Prostate gland (tissue), 2 donors: Measurements from ENCODE around the gene C12orf56. TPM values are rescaled to one million over a fixed set of nuclear protein-coding genes. Genes with fewer than 3 reads are reported as not detected.

Experiments
- DNase-seq: peaks from one replicate; pipeline ENCODE4 v3.0.0-alpha.2; 2019; ENCODE audit warnings: low spot score
- H3K27ac ChIP-seq, 2 donors: fragments of 200-600 bp; sonication (generic); 2 replicates each; pipeline ENCODE4 v1.5.1; 2017 to 2019
- H3K27me3 ChIP-seq: fragments of 200-600 bp; sonication (generic); replicated peaks from 2 replicates; pipeline ENCODE4 v1.5.1; 2019; ENCODE audit not compliant: insufficient read depth
- H3K36me3 ChIP-seq, 2 donors: fragments of 200-600 bp; sonication (generic); 1 replicate in 1 of 2; 2 replicates in 1 of 2; pipeline versions ENCODE4 v1.5.1 to v1.8.1; 2017 to 2019
- H3K4me1 ChIP-seq: fragments of 200-600 bp; sonication (generic); replicated peaks from 2 replicates; pipeline ENCODE4 v1.5.1; 2019
- H3K4me3 ChIP-seq, 2 donors: fragments of 200-600 bp; sonication (generic); 2 replicates each; pipeline ENCODE4 v1.5.1; 2017 to 2019
- H3K9me3 ChIP-seq: fragments of 200-600 bp; sonication (generic); 2 replicates; pipeline ENCODE4 v1.5.1; 2017
- POLR2A ChIP-seq: fragments of 450-650 bp; IDR thresholded peaks from one replicate; pipeline ENCODE4 v1.6.1; 2016; ENCODE audit warnings: antibody characterized with exemption, mild to moderate bottlenecking
- POLR2AphosphoS5 ChIP-seq: sonication (generic); formaldehyde crosslinking; IDR thresholded peaks from one replicate; pipeline ENCODE4 v1.6.1; 2017; ENCODE audit warnings: antibody characterized with exemption
- WGBS: methylation state at CpG from one replicate; pipeline ENCODE4 v1.1.5; 2018; 5-methylcytosine and 5-hydroxymethylcytosine counted together
- intact Hi-C: fragments of 100-400 bp; cut with DNase I; formaldehyde crosslinking; loops from one replicate; pipeline ENCODE4 v1.14.2; 2022
- total RNA-seq, 2 donors: library from RNA; depleted of rRNA; stranded (reverse); fragments of >200 nt; gene quantifications; one replicate each; pipeline ENCODE4 v1.1.0, GENCODE V29; 2016
- TF ChIP-seq, protein P1 (sequence below), 4 experiments: fragments of 200-600 bp in 2 of 4; fragments of 450-650 bp in 2 of 4; sonication (generic) in 2 of 4; IDR thresholded peaks; 1 replicate in 3 of 4; 2 replicates in 1 of 4; pipeline ENCODE4 v1.5.1; 2016 to 2019; ENCODE audit warnings: antibody characterized with exemption in 4 of 4, mild to moderate bottlenecking in 2 of 4, moderate library complexity in 2 of 4

The C12orf56 gene
- total RNA-seq, 2 donors from 2014 or later: 0.91 to 2.1 TPM

DNA sequence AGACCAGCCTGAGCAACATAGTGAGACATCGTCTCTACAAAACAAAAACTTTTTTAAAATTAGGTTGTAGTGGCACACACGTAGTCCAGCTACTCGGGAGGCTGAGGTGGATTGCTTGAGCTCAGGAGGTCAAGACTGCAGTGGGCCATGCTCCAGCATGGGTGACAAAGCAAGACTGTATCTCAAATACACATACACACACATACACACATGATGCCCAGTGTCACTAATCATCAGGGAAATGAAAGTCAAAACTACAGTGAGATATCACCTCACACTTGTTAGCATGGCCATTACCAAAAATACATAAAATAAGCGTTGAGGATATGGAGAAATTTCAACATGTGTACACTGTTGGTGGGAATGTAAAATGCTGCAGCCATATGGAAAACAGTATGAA lies 135.3 kb downstream of the C12orf56 start:
- Histone ChIP-seq H3K27me3 (no peaks in the 10 kb centered on the region), H3K4me3 (no peak overlapping the region), H3K27ac (no peak overlapping the region), H3K36me3 (no peaks in the 10 kb centered on the region), H3K4me1 (no peaks in the 10 kb centered on the region), H3K9me3 (no peaks in the 10 kb centered on the region)
- DNase-seq: no peak
- TF ChIP-seq POLR2A: no peak
- TF ChIP-seq, protein P1, sequence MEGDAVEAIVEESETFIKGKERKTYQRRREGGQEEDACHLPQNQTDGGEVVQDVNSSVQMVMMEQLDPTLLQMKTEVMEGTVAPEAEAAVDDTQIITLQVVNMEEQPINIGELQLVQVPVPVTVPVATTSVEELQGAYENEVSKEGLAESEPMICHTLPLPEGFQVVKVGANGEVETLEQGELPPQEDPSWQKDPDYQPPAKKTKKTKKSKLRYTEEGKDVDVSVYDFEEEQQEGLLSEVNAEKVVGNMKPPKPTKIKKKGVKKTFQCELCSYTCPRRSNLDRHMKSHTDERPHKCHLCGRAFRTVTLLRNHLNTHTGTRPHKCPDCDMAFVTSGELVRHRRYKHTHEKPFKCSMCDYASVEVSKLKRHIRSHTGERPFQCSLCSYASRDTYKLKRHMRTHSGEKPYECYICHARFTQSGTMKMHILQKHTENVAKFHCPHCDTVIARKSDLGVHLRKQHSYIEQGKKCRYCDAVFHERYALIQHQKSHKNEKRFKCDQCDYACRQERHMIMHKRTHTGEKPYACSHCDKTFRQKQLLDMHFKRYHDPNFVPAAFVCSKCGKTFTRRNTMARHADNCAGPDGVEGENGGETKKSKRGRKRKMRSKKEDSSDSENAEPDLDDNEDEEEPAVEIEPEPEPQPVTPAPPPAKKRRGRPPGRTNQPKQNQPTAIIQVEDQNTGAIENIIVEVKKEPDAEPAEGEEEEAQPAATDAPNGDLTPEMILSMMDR (IDR thresholded peaks at IDR 0.05): no peak
- TF ChIP-seq POLR2AphosphoS5: no peak
- intact Hi-C loops: no loop called here
- WGBS: 83% methylated on average over 4 of the region's 4 CpGs

DNA sequence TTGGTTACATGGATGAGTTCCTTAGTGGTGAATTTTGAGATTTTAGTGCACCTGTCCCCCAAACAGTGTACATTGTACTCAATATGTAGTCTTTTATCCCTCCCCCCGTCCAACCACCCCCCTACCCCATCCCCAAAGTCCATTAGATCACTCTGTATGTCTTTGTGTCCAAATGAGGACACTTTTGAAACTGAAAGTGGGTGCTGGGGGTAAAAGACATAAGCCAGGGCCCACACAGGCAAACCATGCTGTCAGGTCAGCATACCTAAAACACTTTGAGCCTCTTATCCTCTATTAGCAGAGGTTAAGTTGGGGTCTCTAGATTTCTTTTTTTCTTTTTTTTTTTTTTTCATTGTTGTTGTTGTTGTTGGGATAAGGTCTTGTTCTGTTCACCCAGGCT lies 137.2 kb downstream of the C12orf56 start:
- no peak overlapping the region for H3K27ac ChIP-seq
- no peaks in the 10 kb centered on the region for H3K27me3 ChIP-seq
- intact Hi-C loops: no loop called here

DNA sequence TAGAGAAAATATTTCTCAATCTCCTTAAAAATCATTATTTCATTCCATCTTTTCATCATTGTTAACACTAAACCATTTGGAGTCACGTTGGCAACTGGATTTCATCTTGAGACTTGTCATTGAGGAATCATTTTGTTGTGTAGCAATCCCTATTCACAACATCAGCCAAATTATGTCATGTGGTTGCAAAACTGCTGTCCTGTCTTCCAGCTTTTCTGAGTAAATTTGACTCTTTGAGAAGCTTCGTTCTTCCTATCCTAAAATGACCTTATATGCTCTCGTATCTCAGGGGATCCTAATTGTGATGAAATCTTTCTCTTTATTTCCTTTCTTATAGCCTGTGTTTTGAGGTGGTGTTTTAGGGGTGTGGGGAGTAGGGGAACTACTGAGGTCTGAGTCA lies 137.9 kb downstream of the C12orf56 start:
- no peak for DNase-seq
- Histone ChIP-seq H3K36me3 (no peaks in the 10 kb centered on the region), H3K4me3 (no peak overlapping the region), H3K4me1 (no peaks in the 10 kb centered on the region), H3K9me3 (no peaks in the 10 kb centered on the region), H3K27me3 (no peaks in the 10 kb centered on the region), H3K27ac (no peak overlapping the region)
- intact Hi-C loops: no loop called here
- TF ChIP-seq, protein P1 (IDR thresholded peaks at IDR 0.05): no peak
- TF ChIP-seq POLR2AphosphoS5 (no peak), POLR2A (no peak)
- 71% methylated on average over 3 of the region's 3 CpGs for WGBS

More for the DNA sequence above, 137.2 kb downstream of the C12orf56 start:
- Histone ChIP-seq H3K4me3 (no peak overlapping the region), H3K9me3 (no peaks in the 10 kb centered on the region), H3K36me3 (no peaks in the 10 kb centered on the region), H3K4me1 (no peaks in the 10 kb centered on the region)
- no peak for DNase-seq
- TF ChIP-seq POLR2A (no peak), POLR2AphosphoS5 (no peak)
- TF ChIP-seq, protein P1 (IDR thresholded peaks at IDR 0.05): no peak
- 38% methylated on average over 1 of the region's 1 CpG for WGBS

DNA sequence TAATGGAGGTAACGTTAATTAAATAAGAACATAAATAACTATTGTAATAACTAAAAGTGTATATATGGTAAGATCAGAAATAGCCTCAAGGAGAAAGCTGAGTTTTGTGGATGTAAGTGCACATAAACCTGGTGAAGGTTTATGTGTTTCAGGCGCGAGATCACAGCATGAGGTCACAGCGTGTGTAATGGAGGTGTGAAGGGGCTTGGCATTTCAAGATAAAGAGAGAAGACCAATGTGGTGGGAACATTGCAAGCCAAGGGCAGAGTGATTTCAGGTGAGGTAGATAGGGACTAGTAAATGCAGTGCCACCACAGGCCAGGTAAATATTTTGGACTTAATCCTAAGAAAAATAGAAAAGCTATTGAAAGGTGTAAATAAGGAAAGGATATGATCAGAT lies 146.7 kb downstream of the C12orf56 start:
- no peak overlapping the region for H3K27ac ChIP-seq
- H3K36me3 ChIP-seq: no peaks in the 10 kb centered on the region
- intact Hi-C loops: no loop called here
- TF ChIP-seq POLR2AphosphoS5 (no peak), POLR2A (no peak)
- TF ChIP-seq, protein P1 (IDR thresholded peaks at IDR 0.05): no peak
- no peak for DNase-seq
- no peak overlapping the region for H3K4me3 ChIP-seq
- no peaks in the 10 kb centered on the region for H3K4me1 ChIP-seq
- H3K9me3 ChIP-seq: no peaks in the 10 kb centered on the region
- no peaks in the 10 kb centered on the region for H3K27me3 ChIP-seq
- 88% methylated on average over 4 of the region's 4 CpGs for WGBS

DNA sequence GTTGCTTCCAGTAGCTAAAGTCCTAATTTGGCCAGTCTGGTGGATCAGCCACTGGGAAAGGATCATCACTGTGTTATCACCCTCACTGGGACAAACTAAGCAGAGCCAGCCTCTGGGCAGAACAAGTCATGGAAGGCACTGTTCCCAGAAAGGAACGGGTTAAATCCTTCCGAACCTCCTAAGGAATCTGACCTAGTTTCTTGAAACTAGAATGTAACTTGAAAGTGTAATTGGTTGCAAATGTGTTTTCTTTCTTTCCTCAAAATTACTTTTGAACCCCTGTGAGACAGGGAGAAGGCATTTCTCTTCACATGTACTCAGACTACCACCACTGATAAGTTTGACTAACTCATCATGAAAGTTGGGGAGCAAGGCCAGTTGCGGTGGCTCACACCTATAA lies 149.8 kb downstream of the C12orf56 start:
- WGBS: 67% methylated on average over 3 of the region's 3 CpGs
- H3K9me3 ChIP-seq: no peaks in the 10 kb centered on the region
- H3K4me3 ChIP-seq: no peak overlapping the region
- no peak for DNase-seq
- intact Hi-C loops: no loop called here
- TF ChIP-seq POLR2AphosphoS5 (no peak), POLR2A (no peak)
- TF ChIP-seq, protein P1 (IDR thresholded peaks at IDR 0.05): no peak
- no peaks in the 10 kb centered on the region for H3K36me3 ChIP-seq
- H3K27me3 ChIP-seq: no peaks in the 10 kb centered on the region
- no peak overlapping the region for H3K27ac ChIP-seq
- no peaks in the 10 kb centered on the region for H3K4me1 ChIP-seq
